ENCODE measurements around the gene SGTA.

DNA sequence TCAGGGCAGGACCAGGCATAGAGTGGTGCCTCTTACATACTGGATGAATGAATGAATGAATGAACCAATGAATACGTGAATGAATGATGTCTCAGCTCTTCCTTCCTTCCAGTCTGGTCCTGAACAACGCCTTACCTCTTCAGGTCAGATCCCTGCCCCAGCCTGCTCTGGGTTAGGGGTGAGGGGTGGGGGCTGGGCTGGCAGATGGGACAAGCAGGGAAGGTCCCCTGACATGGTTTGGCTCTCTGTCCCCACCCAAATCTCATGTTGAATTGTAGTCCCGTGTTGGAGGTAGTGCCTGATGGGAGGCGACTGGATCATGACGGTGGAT lies 71.2 kb downstream of the SGTA start:
- TF ChIP-seq EZH2phosphoT487 (IDR thresholded peaks at IDR 0.05; ENCODE audit: borderline replicate concordance) (no peak), POLR2AphosphoS5 (IDR thresholded peaks at IDR 0.05; ENCODE audit: low read depth, low read length) (no peak), SP1 (IDR thresholded peaks at IDR 0.05; ENCODE audit: low read depth) (no peak), EZH2 (IDR thresholded peaks at IDR 0.05) (no peak)
- TF ChIP-seq, protein P1, sequence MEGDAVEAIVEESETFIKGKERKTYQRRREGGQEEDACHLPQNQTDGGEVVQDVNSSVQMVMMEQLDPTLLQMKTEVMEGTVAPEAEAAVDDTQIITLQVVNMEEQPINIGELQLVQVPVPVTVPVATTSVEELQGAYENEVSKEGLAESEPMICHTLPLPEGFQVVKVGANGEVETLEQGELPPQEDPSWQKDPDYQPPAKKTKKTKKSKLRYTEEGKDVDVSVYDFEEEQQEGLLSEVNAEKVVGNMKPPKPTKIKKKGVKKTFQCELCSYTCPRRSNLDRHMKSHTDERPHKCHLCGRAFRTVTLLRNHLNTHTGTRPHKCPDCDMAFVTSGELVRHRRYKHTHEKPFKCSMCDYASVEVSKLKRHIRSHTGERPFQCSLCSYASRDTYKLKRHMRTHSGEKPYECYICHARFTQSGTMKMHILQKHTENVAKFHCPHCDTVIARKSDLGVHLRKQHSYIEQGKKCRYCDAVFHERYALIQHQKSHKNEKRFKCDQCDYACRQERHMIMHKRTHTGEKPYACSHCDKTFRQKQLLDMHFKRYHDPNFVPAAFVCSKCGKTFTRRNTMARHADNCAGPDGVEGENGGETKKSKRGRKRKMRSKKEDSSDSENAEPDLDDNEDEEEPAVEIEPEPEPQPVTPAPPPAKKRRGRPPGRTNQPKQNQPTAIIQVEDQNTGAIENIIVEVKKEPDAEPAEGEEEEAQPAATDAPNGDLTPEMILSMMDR (IDR thresholded peaks at IDR 0.05 in 2 of 3, conservative IDR thresholded peaks at IDR 0.05 in 1 of 3; ENCODE audit: borderline replicate concordance in 1 of 3, insufficient read depth in 1 of 3, low read depth in 2 of 3, low read length in 2 of 3) = no peak

Data from HCT116 (cell line).